RPMI7951 (cell line): ENCODE data around the gene IL12RB2. TPM values are rescaled to one million over a fixed set of nuclear protein-coding genes. Genes with fewer than 3 reads are reported as not detected.

Experiments used
- DNase-seq: peaks from one replicate; pipeline ENCODE4 v3.0.0-alpha.2; 2012; ENCODE audit warnings: low read depth
- total RNA-seq: library from RNA; depleted of rRNA; stranded (reverse); fragments of >200 nt; shearing (Covaris generic); gene quantifications from 2 replicates; pipeline ENCODE4 v1.2.3, GENCODE V29; 2014

The IL12RB2 gene
- total RNA-seq, 1 experiment from 2014 or later = not detected

DNA sequence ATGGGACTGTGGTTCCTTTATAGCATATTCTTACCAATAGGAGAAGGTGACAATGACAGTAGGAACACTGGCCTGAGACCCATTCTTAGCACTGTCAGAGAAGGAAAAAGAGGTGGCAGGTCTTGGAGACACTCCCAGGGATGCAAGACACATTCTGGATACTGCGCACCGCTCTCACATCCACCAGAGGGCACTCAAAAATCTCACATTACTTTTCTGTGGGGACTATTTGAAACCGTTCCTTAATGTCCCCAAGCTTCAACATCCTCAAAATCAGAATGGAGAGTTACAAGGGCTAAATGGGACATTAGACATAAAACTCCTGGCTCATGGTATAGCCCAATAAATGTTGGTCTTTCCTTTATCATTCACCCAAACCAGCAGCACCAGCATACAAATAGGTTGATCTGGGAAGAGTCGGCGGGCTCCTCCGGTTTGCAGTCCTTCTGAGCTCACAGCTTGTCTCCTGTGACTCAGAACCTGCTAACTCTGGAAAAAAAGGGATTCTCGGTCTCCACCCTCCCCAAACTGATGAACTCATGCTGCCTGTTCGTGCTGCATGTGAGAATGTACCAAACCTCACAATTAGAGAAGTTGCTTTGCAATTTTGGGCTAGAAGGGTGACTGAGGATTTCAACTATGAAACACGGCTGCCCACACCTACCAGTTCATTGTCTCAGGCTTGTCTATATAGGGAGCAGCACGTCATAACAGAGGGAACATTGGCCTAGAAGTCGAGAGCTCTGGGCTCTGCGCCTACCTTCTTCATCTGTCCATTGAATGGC is 40.2 kb downstream of the IL12RB2 start:
- peak; percentile 57 for DNase-seq

DNA sequence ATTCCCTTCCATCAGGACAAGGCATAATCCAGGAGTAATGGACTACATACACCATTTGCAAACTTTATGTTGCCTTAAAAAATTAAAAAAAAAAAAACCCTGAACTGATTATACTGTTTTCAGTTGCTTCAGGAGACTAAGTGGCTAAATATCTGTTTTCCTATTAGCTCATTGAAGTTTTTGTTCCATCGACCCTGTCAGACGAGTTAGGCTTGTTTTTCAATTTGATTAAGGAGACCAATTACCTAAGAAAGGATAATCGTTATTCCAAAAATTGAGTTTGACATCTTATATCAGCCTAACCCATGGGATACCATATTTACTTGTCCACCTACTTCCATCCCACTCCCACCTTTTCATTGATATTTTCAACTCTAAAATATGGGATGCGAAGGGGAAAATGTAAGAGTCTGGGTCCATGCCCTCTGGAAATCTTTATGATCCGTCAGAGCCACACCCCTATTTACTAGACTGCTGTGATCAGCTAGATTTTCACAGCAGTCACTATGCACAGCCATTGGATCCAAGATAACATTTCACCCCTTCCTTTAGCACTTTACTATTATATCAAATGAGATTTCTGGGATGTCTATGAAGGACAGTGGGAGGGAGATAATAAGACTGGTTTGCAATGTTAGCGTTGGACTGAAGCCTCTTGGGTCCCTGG is 41.0 kb downstream of the IL12RB2 start:
- no peak for DNase-seq

- DNase-seq = no peak
Observed at GRCh38 chr1:67350783-67351182, 43.1 kb downstream of the IL12RB2 start.

DNA sequence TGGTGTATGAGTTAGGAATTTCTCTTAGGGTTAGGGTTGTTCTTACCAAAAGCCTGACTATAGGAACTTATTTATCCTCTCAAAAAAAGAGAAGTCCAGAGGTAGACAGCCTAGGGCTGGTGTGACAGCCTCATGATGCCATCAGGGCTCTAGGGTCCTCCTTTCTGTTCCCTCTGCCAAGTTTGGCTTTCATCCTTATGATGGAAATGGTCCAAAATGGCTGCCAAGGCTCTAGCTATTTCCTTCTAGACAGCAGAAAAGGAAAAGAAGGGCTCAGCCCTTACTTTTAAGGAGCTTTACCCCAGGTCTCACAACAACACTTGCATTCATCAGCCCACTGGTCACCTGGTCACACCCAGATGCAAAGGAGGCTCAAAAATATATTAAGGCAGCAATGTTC is 44.5 kb downstream of the IL12RB2 start:
- DNase-seq = no peak

DNA sequence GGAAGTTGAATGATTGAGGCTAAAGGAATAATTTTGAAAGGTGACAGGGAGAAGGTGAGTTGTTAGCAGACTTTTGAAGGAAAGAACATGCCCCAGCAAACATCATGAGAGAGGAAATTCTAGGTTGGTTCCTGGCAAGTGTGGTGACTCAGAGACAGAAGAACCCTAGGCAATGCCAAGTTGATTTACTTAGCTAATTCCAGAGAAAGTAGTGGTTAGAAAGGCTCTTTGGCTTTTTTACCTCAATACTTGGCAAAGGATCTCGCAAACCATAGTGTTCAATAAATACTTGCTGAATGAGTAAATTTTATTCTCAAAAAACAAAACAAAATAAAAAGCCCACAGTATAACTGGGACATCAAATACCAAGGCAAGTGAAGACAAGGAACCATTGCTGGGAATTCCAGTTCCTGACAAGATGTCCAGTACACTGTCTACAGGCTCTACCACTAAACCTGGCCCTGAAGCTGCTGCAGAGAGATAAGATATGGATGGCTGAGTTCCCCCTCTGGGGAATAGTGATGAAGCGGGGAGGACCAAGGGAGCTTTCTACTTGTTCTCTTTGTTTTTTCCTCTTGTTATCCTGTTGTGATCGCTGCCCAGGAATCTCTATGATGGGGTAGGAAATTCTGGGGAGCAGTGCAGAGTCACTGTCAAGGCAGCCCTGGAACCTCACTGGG is 48.2 kb downstream of the IL12RB2 start:
- DNase-seq = peak; percentile 43

DNA sequence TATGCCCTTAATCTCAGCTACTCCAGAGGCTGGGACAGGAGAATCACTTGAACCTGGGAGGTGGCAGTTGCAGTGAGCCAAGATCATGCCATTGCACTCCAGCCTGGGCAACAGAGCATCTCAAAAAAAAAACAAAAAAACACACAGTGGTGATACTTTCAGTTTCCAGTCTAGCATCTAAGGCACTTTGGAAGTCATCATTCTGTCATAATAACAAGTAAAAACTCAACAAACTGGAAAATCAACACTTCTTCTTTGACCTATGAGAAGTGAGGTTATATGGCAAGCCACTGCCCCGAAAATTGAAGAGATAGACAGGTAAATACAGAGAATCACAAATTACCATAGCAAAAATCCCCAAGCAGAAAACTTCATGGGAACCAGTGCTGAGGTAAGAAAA is 51.9 kb downstream of the IL12RB2 start:
- no peak for DNase-seq

- no peak for DNase-seq
Observed at GRCh38 chr1:67361641-67362040, 54.0 kb downstream of the IL12RB2 start.

DNA sequence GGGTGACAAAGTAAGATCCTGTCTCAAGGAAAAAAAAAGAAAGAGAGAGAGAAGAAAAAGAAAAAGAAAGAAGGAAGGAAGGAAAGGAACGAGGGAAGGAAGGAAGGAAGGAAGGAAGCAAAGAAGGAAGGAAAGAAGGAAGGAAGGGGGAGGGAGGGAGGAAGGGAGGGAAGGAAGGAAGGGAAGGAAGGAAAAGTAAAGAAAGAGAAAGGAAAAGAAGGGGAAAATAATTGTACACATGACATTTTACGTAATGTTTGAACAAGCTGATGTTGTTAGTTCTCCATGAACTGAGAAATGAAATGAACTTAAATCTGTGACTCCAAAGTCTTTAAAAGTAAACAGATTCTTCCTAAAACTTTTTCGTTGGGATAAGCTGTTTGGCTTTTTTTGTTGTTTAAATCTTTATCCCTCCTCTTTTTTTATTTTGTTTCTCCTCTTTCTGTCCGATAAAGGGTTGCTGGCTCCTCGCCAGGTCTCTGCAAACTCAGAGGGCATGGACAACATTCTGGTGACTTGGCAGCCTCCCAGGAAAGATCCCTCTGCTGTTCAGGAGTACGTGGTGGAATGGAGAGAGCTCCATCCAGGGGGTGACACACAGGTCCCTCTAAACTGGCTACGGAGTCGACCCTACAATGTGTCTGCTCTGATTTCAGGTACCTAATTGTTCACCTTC is 59.8 kb downstream of the IL12RB2 start:
- DNase-seq = peak; percentile 39

DNA sequence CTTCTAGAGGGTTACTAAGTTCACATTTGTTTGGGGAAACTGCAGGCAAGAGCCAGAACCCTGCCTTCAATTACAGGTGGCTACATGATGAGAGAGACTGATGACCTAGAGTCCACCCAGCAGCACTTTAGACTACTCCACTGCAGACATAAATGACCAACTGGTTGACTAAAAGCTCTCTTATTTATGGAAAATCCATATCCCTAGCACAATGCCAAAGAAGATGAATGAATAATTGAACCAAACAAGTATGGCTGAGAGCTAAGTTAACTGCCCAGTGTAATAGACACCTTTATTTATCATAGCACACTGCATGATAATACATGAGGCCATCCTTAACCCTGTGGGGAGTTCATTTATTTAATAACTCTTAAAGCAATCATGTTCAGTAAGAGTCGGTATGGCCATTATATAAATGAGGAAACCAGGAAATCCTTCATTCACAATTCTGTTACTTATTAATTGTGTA is 60.4 kb downstream of the IL12RB2 start:
- DNase-seq = no peak

- DNase-seq = no peak
Observed at GRCh38 chr1:67371043-67371442, 63.4 kb downstream of the IL12RB2 start.

- no peak for DNase-seq
Observed at GRCh38 chr1:67371681-67372080, 64.0 kb downstream of the IL12RB2 start.

- peak; percentile 19 for DNase-seq
Observed at GRCh38 chr1:67372136-67372535, 64.5 kb downstream of the IL12RB2 start.

- DNase-seq = no peak
Observed at GRCh38 chr1:67372898-67373297, 65.2 kb downstream of the IL12RB2 start.

DNA sequence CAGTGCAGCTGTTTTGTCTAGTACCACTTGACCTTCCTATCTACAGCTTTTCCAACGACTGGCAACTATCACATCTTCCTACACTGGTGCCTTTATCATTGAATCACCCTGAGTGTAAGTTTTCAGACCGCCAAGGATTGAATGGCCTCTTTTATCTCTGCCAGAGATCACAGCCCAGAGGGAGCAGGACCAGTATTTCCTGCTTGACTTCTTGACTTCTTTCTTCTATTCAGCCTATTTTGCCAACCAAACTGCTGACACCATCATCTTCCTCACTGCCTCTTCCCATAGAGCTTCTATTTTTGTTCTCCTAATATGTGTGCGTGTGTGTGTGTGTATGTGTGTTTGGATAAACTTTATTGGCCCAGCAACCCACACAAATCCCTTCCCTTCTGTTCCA is 68.7 kb downstream of the IL12RB2 start:
- peak; percentile 10 for DNase-seq

GRCh38 chr1:67377253-67377652 is 69.6 kb downstream of the IL12RB2 start:
- DNase-seq = no peak

GRCh38 chr1:67381154-67381553 is 73.5 kb downstream of the IL12RB2 start:
- no peak for DNase-seq

DNA sequence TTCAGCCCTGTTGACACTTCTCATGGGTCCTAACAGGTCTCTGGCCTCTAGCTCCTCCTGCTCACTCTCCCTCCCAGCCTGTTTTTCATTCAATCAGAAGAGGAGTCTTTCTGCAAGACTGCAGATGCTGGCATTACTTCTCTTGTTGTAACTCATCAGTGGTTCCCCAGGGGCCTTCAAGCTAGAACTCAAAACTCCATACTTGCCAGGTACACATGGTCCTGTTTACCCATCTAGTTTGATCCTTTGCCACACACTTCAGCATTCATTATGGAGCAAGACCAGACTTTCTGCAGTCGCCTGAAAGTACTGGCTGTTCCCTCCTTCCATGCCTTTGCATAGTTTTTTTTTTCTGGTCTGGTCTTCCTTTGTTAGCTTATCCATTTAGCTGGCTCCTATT is 74.6 kb downstream of the IL12RB2 start:
- no peak for DNase-seq

DNA sequence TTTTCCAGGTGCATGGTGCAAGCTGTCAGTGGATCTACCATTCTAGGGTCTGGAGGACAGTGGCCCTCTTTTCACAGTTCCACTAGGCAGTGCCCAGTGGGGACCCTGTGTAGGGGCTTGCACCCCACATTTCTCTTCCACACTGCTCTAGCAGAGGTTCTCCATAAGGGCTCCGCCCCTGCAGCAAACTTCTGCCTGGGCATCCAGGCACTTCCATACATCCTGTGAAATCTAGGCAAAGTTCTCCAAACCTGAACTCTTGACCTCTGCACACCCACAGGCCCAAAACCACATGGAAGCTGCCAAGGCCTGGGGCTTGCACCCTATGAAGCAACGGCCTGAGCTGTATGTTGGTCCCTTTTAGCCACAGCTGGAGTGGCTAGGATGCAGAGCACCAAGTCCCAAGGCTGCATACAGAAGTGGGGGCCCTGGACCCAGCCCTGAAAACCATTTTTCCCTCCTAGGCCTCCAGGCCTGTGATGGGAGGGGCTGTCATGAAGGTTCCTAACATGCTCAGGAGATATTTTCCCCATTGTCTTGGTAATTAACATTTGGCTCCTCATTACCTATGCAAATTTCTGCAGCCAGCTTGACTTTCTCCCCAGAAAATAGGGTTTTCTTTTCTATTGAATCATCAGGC is 76.4 kb downstream of the IL12RB2 start:
- DNase-seq = no peak

- peak; percentile 90 for DNase-seq
Observed at GRCh38 chr1:67390041-67390887, 82.6 kb downstream of the IL12RB2 start.

GRCh38 chr1:67393240-67393639 is 85.6 kb downstream of the IL12RB2 start:
- DNase-seq = no peak

DNA sequence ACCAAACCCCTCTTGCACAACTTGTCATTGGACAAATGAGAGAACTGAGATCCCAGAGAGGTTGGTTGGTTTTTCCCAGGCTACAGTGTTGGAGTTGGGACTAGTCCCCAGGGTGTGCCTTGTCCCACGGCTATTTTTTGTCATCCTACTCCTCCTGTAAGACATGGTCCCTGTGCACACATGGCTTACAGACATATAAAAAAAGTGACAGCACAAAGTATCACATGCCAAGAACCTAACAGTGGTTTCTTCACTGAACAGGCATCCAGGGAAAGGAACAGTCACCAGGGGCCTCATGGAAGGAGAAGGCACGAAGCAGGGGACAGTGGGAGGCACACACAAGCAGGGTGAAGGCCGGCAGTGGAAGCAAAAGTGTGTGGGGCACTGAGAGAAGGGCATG is 86.1 kb downstream of the IL12RB2 start:
- no peak for DNase-seq
